Activated T-cell treated with anti-CD3 and anti-CD28 coated beads, Interleukin-2, amount 50 U/mL, for 24 hours (primary cell): Measurements from ENCODE around the gene TBC1D25.
"Not testable (repeated sequence)": the region's sequence is repeated elsewhere in the genome, so short reads cannot be mapped to it uniquely, and the experiment has no call there.

Experiments used
- DNase-seq: peaks from one replicate; pipeline ENCODE4 v3.0.0-alpha.2; 2020
- H3K27ac Mint-ChIP-seq: 2 replicates; pipeline ENCODE4 v1.8.0; 2020; ENCODE audit warnings: mild to moderate bottlenecking, mixed read lengths
- H3K27me3 Mint-ChIP-seq: 2 replicates; pipeline ENCODE4 v1.8.0; 2020; ENCODE audit warnings: mixed read lengths
- H3K36me3 Mint-ChIP-seq: 2 replicates; pipeline ENCODE4 v1.8.0; 2020; ENCODE audit warnings: low read depth, mixed read lengths
- H3K4me1 Mint-ChIP-seq: 2 replicates; pipeline ENCODE4 v1.8.0; 2020; ENCODE audit warnings: low read depth, mixed read lengths
- H3K4me3 Mint-ChIP-seq: 2 replicates; pipeline ENCODE4 v1.8.0; 2020; ENCODE audit warnings: mild to moderate bottlenecking, moderate library complexity, mixed read lengths
- H3K9me3 Mint-ChIP-seq: 2 replicates; pipeline ENCODE4 v1.8.0; 2020; ENCODE audit warnings: mixed read lengths

TBC1D25 gene

DNA sequence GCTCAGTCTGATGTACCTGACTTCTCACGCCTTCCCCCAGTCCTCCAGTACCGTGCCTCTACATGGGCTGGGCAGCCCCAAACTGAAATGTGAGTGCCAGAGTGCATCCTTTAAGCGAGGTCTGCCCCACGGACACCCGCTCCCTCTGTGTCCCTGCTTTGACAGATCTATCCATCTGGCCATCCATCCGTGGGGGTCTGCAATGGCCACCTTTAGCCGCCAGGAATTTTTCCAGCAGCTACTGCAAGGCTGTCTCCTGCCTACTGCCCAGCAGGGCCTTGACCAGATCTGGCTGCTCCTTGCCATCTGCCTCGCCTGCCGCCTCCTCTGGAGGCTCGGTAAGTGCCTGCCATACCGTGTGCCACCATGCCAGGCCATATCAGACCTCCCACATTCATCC is 29.9 kb upstream of the TBC1D25 start:
- peak overlapping the region; percentile 87 for H3K27ac Mint-ChIP-seq
- peaks cover 4% of the 10 kb centered on the region for H3K27me3 Mint-ChIP-seq
- peak overlapping the region; percentile 87 for H3K4me3 Mint-ChIP-seq
- H3K4me1 Mint-ChIP-seq, result peaks cover 19% of the 10 kb centered on the region
- no peaks in the 10 kb centered on the region for H3K9me3 Mint-ChIP-seq
- DNase-seq, result no peak
- H3K36me3 Mint-ChIP-seq, result peaks cover 7% of the 10 kb centered on the region

DNA sequence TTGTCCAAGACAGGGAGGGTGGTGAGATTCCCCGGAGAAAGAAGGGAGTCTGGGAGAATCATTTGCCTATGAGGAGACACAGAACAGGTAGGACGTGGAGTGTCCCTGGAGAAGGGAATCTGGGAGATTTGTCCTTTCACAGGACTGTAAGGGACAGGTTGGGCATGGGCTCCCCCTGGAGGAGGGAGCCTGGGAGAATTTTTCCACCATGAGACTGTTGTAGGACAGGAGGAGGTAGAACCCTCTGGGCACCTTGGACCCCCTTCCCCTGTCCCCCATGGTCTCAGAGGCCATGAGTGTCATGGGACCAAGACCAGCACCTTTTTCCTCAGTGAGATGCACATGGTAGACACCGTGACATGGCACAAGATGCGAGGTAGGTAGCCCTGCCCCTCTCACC is 28.0 kb upstream of the TBC1D25 start:
- no peak for DNase-seq
- Mint-ChIP-seq H3K4me1 (peaks cover 19% of the 10 kb centered on the region), H3K27me3 (peaks cover 8% of the 10 kb centered on the region), H3K9me3 (no peaks in the 10 kb centered on the region), H3K36me3 (peaks cover 16% of the 10 kb centered on the region), H3K4me3 (no peak overlapping the region), H3K27ac (no peak overlapping the region)

DNA sequence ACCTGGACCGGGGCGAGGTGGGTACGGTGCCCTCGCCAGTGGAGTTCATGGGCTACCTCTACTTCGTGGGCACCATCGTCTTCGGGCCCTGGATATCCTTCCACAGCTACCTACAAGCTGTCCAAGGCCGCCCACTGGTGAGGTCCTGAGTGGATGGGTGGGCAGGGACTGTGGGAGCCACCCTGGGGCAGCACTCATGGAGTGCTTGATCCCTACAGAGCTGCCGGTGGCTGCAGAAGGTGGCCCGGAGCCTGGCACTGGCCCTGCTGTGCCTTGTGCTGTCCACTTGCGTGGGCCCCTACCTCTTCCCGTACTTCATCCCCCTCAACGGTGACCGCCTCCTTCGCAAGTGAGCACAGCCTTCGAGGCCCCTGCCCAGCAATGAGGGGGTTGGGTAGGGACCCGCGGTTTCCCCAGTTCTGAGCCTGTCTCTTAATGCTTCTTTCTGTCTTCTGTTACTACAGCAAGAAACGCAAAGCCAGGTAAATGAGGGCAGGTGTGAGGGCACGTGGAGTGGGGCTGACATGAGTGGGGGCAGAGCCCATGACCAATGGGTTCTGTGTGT is 27.1 kb upstream of the TBC1D25 start:
- Mint-ChIP-seq H3K4me3 (no peak overlapping the region), H3K36me3 (peaks cover 16% of the 10 kb centered on the region), H3K4me1 (peaks cover 22% of the 10 kb centered on the region), H3K9me3 (no peaks in the 10 kb centered on the region), H3K27me3 (peaks cover 8% of the 10 kb centered on the region), H3K27ac (no peak overlapping the region)
- no peak for DNase-seq

DNA sequence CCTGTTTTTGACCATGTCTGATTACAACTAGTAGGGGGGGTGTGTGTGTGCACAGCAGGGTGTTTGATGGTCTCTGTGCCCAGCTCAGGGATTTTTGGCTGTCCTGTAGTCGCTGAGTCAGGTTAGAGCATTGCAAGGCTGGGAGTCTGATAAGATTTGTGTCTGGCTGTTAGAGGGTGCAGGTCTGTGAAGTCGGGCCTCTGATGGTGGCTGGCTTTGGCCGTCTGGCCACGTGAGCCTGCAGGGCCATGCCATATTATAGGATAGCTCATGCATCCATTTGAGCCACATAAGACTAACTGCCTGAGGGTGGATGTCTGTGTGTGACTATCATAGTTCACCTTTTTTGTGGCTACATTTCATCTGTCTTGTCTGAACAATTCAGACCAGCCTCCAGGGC is 25.8 kb upstream of the TBC1D25 start:
- Mint-ChIP-seq H3K9me3 (no peaks in the 10 kb centered on the region), H3K4me1 (peaks cover 18% of the 10 kb centered on the region), H3K4me3 (no peak overlapping the region), H3K36me3 (peaks cover 16% of the 10 kb centered on the region), H3K27me3 (peaks cover 8% of the 10 kb centered on the region), H3K27ac (no peak overlapping the region)
- DNase-seq, result no peak

DNA sequence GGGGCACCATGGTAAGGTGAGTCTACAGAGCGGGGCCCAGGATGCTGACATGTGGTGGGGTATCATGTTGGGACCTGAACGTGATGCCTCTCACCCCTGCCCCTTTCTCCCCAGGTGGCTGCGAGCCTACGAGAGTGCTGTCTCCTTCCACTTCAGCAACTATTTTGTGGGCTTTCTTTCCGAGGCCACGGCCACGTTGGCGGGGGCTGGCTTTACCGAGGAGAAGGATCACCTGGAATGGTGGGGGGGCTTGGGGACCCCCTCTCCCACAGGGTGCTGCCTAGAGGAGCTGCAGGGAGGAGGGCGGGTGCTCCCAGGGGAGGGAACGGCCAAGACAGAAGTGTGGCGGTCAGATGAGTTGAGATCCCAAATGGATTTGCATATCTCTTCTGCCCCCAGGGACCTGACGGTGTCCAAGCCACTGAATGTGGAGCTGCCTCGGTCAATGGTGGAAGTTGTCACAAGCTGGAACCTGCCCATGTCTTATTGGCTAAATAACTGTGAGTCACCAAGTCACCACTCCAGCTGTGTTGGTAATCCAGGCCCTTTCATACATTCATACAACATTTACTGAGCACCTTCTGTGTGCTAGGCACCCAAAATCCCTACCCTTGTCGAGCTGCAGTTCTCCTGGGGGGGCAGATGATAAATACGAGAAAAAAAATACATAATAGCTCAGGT is 25.2 kb upstream of the TBC1D25 start:
- Mint-ChIP-seq H3K4me3 (no peak overlapping the region), H3K4me1 (peaks cover 19% of the 10 kb centered on the region), H3K36me3 (peaks cover 14% of the 10 kb centered on the region), H3K9me3 (no peaks in the 10 kb centered on the region), H3K27ac (no peak overlapping the region), H3K27me3 (peaks cover 8% of the 10 kb centered on the region)
- DNase-seq, result no peak

DNA sequence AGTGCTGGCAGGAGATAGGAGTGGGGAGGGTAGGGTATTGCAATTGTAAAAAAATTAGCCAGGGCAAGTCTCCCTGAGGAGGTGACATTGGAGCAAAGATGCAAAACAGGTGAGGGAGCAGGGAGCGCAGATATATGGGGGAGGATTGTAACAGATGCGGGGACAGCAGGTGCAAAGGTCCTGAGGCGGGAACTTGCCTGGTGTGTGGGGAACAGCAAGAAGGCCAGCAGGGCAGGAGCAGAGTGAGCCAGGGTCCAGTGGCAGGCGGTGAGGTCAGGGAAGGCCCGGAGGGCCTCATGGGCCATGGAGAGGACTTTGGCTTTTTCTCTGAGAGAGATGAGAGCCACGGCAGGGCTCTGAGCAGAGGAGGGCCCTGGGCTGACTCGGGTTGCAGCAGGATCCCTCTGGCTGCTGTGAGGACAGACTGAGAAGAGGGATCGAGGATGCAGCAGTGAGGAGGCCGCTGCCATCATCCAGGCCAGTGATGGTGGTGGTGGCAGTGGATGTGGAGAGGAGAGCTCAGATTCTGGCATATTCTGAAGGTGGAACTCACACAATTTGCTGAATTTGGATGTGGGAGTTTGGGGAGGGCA is 24.6 kb upstream of the TBC1D25 start:
- no peak overlapping the region for H3K27ac Mint-ChIP-seq

DNA sequence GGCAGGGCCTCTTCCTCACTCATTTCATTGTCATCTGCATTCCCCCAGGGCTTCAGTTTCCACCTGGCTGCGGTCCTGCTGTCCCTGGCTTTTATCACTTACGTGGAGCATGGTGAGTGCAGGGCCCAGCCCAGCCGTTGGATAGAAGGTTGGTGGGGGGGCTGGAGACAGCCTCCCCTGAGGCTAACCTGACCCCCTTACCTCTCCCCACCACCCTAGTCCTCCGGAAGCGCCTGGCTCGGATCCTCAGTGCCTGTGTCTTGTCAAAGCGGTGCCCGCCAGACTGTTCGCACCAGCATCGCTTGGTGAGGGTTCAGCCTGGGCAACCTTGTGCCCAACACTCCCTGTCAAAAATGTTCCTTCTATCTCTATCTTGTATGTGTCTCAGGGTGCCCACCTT is 23.7 kb upstream of the TBC1D25 start:
- Mint-ChIP-seq H3K36me3 (peaks cover 12% of the 10 kb centered on the region), H3K27ac (no peak overlapping the region), H3K27me3 (peaks cover 4% of the 10 kb centered on the region), H3K9me3 (no peaks in the 10 kb centered on the region), H3K4me3 (no peak overlapping the region), H3K4me1 (peaks cover 18% of the 10 kb centered on the region)
- no peak for DNase-seq

More for the DNA sequence above, 24.6 kb upstream of the TBC1D25 start:
- Mint-ChIP-seq H3K4me3 (no peak overlapping the region), H3K36me3 (peaks cover 12% of the 10 kb centered on the region), H3K27me3 (peaks cover 4% of the 10 kb centered on the region), H3K4me1 (peaks cover 15% of the 10 kb centered on the region), H3K9me3 (no peaks in the 10 kb centered on the region)
- no peak for DNase-seq

DNA sequence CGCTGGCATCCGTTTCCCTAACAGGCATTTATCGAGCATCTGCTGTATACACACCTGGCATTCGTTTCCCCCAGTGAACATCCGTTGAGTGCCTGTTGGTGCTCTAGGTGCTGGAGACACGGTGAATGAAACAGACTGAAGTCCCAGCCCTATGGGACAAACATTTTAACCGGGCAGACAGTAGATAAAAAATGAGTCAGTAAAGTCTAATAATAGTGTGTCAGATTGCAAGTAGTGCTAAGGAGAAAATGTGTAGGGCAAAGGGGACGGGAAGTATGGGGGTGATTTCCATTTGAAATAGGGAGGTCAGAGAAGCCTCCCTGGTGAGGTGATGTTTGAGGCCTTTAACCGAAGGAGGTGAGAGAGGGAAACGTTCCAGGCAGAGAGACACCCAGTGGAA is 23.2 kb upstream of the TBC1D25 start:
- no peak for DNase-seq
- Mint-ChIP-seq H3K27me3 (peaks cover 4% of the 10 kb centered on the region), H3K9me3 (no peaks in the 10 kb centered on the region), H3K27ac (no peak overlapping the region), H3K36me3 (peaks cover 12% of the 10 kb centered on the region), H3K4me1 (peaks cover 22% of the 10 kb centered on the region), H3K4me3 (no peak overlapping the region)

DNA sequence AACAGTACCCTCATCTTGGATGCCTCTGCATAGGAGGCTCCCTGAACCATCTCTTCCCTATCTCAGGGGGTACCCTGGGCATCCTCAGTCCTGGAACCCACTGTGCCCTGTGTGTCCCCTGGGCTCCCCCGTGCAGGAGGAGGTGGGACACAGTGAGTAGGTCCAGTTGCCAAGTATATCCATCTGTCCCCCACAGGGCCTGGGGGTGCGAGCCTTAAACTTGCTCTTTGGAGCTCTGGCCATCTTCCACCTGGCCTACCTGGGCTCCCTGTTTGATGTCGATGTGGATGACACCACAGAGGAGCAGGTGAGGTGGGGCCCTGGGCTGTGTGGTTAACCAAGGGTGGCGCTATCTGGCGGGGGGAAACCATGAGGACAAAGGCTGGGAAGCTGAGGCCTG is 22.5 kb upstream of the TBC1D25 start:
- H3K9me3 Mint-ChIP-seq, result no peaks in the 10 kb centered on the region
- H3K27ac Mint-ChIP-seq, result no peak overlapping the region
- DNase-seq, result no peak
- H3K36me3 Mint-ChIP-seq, result peaks cover 13% of the 10 kb centered on the region
- H3K27me3 Mint-ChIP-seq, result peaks cover 4% of the 10 kb centered on the region
- H3K4me1 Mint-ChIP-seq, result peaks cover 23% of the 10 kb centered on the region
- no peak overlapping the region for H3K4me3 Mint-ChIP-seq

DNA sequence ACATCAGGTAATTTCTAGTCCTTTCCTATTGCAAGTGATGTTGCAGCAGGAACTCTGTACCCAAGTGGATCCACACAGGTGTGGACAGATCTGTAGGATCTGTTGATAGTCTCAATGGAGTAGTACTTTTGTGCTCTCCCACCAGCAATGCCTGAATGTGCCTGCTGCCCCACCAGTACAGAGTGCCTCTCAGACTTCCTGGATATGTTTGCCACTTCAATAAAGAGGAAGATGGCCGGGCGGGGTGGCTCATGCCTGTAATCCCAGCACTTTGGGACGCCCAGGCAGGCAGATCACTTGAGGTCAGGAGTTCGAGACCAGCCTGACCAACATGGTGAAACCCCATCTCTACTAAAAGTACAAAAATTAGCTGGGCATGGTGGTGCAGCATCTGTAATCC is 20.0 kb upstream of the TBC1D25 start:
- not testable (repeated sequence) for H3K9me3 Mint-ChIP-seq, H3K27me3 Mint-ChIP-seq, DNase-seq, H3K4me3 Mint-ChIP-seq
- H3K36me3 Mint-ChIP-seq, result peaks cover 21% of the 10 kb centered on the region
- H3K4me1 Mint-ChIP-seq, result peaks cover 27% of the 10 kb centered on the region
- H3K27ac Mint-ChIP-seq, result peak overlapping the region; percentile 18

DNA sequence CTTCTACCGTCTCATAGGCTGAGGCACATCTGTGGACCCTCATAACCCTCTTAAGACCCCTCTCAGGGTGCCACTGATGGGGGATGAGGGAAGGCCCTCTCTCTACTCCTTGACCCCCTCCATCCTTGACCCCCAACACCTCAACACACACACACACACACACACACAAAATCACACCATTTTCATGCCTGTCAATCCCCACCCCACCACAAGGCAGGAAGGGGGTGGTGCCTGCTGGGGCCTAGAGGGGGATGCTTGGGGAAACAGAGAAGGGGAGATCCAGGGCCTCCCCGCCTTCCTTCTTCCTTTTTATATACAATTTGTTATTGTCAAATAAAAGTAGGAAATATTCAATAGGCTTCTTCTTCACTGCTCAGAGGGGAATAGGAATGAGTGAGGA is 19.1 kb upstream of the TBC1D25 start:
- Mint-ChIP-seq H3K4me3 (peak overlapping the region; percentile 91), H3K36me3 (peaks cover 22% of the 10 kb centered on the region), H3K9me3 (no peaks in the 10 kb centered on the region), H3K4me1 (peaks cover 32% of the 10 kb centered on the region), H3K27me3 (no peaks in the 10 kb centered on the region), H3K27ac (peak overlapping the region; percentile 91)
- no peak for DNase-seq

DNA sequence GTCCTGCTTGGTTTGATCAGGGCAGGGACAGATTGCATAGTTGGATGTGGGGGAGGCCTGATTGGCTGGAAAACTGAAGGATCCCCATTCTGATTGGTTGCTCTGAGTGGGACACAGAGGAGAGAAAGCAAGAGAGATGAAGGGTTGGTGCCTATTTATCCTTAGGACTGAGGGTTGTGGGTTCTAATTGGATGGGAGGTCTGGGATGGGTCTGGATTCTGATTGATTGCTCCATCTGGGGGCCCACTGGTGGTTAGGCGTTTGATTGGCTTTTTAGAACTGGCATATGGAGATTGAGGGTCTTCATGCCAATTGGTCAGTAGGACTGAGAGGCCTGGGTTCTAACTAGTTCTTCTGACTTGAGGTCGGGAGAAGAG is 18.6 kb upstream of the TBC1D25 start:
- peaks cover 32% of the 10 kb centered on the region for H3K4me1 Mint-ChIP-seq
- peaks cover 25% of the 10 kb centered on the region for H3K36me3 Mint-ChIP-seq

DNA sequence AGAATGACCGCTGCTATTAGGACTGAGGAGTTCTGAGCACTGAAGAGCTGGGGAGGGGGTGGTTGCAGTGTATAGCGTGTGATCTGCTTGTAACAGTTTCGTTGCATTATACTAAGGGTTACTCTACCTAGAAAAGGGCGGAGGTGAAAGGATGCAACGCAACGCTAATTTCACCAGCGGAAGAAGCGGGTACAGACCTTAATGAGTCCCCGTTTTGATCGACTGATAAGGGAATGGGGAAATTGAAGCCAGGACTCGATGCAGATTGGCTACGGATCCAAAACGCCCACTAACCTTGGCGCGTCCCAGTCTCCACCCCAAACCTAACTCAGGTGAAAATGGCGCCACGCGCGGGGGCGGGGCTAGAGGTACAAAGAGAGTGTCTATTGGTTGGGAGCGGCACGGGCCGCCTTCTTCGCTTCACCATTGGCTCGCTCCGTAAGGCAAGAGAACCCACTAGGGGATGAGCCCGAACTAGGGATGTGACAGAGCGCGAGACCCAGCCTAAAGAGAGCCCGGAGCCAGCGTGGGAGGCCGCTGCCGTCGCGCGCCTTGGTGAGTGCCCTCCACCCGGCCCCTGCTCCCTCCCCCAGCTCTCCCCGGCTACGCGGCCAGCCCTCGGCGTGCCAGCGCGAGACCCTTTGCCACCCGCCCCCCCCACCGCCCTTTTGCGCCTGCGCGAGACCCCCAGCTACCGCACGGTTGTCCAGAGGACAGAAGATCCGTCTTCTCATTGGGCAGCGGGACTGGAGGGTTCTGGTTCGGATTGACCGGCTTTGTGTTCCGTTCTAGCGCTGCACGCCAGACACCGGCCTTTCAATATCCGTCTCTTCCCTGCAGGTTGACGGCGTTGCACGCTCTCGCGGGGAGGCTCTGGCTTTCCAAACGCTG is 17.9 kb upstream of the TBC1D25 start, which contains the start of gene EBP:
Gene EBP, plus strand, starts transcription at position 456 of the 891 bp plus-strand sequence. CDS start 1,964 bp downstream, outside the sequence.
- no peaks in the 10 kb centered on the region for H3K27me3 Mint-ChIP-seq
- peaks cover 34% of the 10 kb centered on the region for H3K4me1 Mint-ChIP-seq
- H3K36me3 Mint-ChIP-seq, result peaks cover 29% of the 10 kb centered on the region
- H3K4me3 Mint-ChIP-seq, result peak within 1 kb of the TSS; percentile 91
- DNase-seq, result peak; percentile 94
- H3K27ac Mint-ChIP-seq, result peak within 1 kb of the TSS; percentile 91
- no peaks in the 10 kb centered on the region for H3K9me3 Mint-ChIP-seq

More for the DNA sequence above, 18.6 kb upstream of the TBC1D25 start:
- no peaks in the 10 kb centered on the region for H3K9me3 Mint-ChIP-seq
- peak overlapping the region; percentile 91 for H3K27ac Mint-ChIP-seq
- no peaks in the 10 kb centered on the region for H3K27me3 Mint-ChIP-seq
- H3K4me3 Mint-ChIP-seq, result peak overlapping the region; percentile 91
- no peak for DNase-seq

DNA sequence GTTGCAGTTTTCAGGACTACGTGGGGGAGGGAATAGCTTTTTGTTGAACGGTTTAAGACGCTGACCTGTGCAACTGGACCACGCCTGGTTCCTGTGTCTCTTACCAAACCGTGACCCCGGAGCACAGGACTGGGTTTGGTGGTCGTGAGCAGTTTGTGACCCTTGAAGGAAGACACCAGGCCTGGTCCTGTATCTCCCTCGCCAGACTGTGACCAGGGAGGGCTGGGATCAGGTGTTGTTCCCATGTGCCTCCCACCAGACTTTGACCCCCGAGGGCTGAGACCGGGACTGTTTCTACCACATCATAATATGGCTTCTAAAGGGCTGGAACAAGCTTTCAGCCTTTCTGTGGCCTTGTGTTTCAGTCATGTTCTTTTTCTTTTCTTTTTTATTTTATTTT is 17.2 kb upstream of the TBC1D25 start:
- Mint-ChIP-seq H3K4me3 (peak overlapping the region; percentile 91), H3K4me1 (peaks cover 28% of the 10 kb centered on the region)

More for the DNA sequence above, 17.2 kb upstream of the TBC1D25 start:
- H3K27me3 Mint-ChIP-seq, result no peaks in the 10 kb centered on the region
- peak overlapping the region; percentile 91 for H3K27ac Mint-ChIP-seq
- DNase-seq, result no peak
- peaks cover 36% of the 10 kb centered on the region for H3K36me3 Mint-ChIP-seq
- H3K9me3 Mint-ChIP-seq, result no peaks in the 10 kb centered on the region
